Measurements from ENCODE around the gene PIGB.
"Not testable (repeated sequence)": the region's sequence is repeated elsewhere in the genome, so short reads cannot be mapped to it uniquely, and the experiment has no call there.

Gene PIGB

DNA sequence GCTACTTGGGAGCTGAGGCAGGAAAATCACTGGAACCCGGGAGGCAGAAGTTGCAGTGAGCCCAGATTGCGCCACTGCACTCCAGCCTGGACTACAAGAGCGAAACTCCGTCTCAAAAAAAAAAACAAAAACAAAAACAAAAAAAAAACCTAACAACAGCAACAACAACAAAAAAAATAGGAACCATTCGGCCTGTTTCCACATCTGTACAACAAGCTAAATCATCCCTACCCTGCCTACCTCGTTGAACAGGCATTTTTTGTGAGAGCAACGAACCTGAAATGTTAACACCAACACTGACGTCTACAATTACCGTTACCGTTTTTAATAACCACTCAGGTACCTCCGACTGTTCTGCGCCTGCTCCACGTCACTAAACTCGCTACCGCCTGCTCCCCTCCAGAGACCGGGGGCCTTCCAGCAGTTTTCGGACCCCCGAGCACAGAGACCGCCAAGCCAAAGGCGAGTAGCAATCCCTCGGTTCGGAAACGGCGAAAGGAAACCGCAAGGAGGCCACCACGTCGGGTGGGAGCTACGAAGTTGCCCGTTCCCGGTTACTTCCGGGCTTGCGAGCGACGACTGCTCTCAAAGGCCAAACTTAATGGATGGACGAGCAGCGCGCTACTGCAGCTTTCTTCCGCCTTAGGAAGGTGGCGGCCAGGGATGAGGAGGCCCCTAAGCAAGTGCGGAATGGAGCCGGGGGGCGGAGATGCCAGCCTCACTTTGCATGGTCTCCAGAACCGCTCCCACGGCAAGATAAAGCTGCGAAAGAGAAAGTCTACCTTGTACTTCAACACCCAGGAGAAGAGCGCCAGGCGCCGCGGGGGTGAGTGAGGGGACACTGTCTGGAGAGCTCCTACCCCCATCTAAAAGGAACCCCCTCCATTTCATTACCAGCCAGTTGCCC, at the start of gene PIGB, which contains the start of gene PIGBOS1:
Gene PIGB (plus strand): TSS at position 635 of the 907 bp plus-strand sequence. CDS start 29 bp downstream, at position 664.
Gene PIGBOS1 (minus strand): TSS at position 536 of the 907 bp plus-strand sequence. CDS start 1,331 bp downstream, outside the sequence.
- peak; percentile 91 for DNase-seq (ENCODE audit: low spot score)

- no peak for DNase-seq (ENCODE audit: low spot score)
Observed at GRCh38 chr15:55270291-55270690, 48.7 kb upstream of the PIGB start.

DNA sequence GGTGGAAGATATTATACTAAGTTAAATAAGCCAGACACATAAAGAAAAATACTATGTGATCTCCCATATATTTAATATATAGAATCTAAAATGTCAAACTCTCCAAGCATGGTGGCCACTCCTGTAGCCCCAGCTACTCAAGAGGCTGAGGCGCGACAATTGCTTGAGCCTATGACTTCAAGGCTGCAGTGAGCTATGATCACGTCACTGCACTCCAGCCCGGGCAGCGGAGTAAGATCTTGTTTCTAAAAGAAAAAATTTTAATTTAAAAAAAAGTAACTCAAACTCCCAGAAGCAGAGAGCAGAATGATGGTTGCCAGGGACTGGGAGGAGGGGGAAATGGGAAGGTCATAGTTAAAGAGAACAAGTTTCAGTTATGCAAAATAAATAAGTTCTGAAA, 42.7 kb upstream of the PIGB start:
- DNase-seq (ENCODE audit: low spot score): no peak

- no peak for DNase-seq (ENCODE audit: low spot score)
Observed at GRCh38 chr15:55277116-55277564, 41.9 kb upstream of the PIGB start.

DNA sequence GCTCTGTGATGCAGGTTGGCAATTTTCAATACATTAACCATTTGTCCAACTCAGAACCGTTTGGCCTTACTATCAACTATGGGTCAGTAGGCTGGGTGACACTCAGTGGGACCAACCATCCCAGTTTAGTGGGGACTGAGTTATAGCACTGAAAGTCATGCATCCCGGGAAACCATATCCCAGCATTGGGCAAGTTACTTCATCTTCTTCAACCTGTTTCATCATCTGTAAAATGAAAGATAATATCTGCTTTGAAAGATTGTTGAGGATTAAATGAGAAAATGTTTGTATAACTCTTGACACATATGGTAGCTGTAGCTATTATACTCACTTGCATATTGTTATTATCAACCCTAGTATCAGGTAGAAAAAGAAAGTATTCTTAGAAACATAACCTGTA, 41.3 kb upstream of the PIGB start:
- no peak for DNase-seq (ENCODE audit: low spot score)

DNA sequence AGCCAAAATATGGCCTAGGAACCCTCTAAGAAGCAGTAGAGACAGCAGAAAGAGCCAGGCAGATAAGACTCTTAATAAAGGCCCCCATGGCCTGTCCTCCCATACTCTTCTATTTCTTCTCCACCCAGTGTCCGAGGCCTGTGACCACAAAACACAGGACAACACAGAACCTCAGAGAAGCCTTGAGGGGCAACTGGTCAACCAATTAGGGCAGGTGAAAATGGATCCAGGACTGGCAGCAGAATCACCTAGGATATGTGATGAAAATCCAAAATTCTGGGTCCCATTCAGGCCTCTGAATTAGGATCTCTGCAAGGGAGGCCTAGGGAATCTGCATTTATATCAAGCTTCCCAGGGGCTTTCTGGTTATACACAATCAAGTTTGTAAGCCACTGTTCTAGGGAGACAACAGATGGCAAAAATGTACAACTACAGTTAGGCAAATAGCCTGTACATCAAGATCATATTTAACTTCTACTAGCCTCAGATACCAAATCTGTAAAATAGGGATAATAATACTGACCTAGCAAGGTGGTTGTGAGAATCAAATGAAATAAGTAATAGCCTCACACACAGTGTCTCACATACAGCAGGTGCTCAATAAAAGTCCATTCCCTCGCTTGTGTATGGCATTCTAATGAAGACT, 39.8 kb upstream of the PIGB start:
- DNase-seq (ENCODE audit: low spot score): no peak

- peak; percentile 58 for DNase-seq (ENCODE audit: low spot score)
Observed at GRCh38 chr15:55279746-55280351, 39.2 kb upstream of the PIGB start.

GRCh38 chr15:55280589-55280988, 38.4 kb upstream of the PIGB start:
- DNase-seq (ENCODE audit: low spot score): not testable (repeated sequence)

GRCh38 chr15:55281517-55282228, 37.3 kb upstream of the PIGB start:
- peak; percentile 12 for DNase-seq (ENCODE audit: low spot score)

GRCh38 chr15:55282284-55282833, 36.7 kb upstream of the PIGB start:
- DNase-seq (ENCODE audit: low spot score): peak; percentile 72

DNA sequence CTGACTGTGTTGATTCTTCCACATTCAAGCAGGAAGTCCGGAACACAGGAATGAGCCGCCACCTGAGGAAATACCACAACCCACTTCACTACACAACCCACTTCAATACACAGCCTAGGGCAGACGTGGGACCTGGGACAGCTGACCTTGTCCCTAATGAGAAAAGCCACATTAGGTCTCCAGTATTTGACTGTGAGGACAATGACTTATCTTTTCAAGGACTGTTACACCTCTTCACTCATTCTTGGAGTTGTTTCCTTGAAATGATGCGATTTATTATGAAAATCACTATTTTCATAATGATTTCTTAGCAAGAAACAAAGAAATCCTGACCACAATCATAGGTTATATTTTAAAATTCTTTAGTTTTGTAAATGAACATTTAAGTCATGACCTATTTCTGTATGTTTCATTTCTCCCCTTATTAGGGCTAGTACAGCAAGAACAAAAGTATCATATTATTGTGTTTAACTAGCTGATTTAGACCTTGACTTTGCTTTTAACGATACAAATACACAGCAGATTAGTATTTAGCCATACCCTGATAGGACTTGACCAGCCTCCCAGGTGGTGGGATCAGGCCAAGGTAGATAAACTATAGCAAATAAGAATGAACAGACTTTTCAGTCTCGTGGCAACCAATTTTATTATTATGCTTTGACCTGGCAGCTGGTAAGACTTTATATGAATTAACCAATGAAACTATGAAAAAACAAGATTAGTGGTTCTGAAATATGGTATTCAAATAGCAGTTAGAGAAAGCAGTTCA, 35.5 kb upstream of the PIGB start:
- no peak for DNase-seq (ENCODE audit: low spot score)

DNA sequence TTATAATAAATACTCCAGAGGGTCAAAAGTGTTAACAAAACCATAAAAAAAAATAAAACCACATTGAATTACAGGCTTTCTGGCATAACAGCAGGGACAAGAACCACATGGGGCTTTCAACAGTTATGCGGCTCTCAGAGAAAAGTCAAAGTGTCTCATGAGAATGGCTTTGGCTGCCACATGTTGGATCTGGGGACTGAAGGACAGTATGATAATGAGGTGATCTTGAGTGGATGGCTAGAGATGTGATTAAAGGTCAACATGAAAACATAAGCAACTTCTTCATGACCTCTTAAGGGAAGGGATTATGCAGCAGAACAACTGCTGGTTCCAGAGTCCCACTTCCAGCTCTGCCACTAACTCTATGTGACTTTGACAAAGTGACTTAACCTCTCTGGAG, 34.6 kb upstream of the PIGB start:
- DNase-seq (ENCODE audit: low spot score): no peak

DNA sequence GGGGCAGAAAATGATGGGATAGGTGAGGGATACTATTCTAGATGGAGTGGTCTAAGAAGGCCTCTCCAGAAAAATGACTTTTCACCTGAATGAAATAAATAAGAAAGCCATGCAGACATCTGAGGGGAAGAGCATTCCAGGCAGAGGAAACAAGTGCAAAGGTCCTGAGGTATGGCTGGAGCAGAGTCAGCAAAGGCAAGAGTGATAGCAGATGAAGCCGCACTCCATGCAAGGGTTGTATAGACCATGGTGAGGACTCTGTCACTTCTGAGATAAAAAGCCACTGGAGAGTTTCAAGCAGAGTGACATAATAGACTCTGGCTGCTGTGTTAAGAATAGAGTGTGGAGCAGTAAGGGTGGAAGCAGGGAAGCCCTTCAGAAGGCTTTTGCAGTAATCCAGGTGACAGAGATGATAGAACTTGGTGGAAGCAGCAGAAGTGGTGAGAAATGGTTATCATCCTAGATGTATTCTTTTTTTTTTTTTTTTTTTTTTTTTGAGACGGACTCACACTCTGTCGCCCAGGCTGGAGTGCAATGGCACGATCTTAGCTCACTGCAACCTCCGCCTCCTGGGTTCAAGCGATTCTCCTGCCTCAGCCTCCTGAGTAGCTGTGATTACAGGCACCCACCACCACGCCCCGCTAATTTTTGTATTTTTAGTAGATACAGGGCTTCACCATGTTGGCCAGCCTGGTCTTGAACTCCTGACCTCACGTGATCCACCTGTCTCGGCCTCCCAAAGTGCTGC, 32.4 kb upstream of the PIGB start:
- not testable (repeated sequence) for DNase-seq (ENCODE audit: low spot score)

- no peak for DNase-seq (ENCODE audit: low spot score)
Observed at GRCh38 chr15:55288006-55288717, 30.9 kb upstream of the PIGB start.

- DNase-seq (ENCODE audit: low spot score): peak; percentile 63
Observed at GRCh38 chr15:55289011-55289745, 29.8 kb upstream of the PIGB start.

DNA sequence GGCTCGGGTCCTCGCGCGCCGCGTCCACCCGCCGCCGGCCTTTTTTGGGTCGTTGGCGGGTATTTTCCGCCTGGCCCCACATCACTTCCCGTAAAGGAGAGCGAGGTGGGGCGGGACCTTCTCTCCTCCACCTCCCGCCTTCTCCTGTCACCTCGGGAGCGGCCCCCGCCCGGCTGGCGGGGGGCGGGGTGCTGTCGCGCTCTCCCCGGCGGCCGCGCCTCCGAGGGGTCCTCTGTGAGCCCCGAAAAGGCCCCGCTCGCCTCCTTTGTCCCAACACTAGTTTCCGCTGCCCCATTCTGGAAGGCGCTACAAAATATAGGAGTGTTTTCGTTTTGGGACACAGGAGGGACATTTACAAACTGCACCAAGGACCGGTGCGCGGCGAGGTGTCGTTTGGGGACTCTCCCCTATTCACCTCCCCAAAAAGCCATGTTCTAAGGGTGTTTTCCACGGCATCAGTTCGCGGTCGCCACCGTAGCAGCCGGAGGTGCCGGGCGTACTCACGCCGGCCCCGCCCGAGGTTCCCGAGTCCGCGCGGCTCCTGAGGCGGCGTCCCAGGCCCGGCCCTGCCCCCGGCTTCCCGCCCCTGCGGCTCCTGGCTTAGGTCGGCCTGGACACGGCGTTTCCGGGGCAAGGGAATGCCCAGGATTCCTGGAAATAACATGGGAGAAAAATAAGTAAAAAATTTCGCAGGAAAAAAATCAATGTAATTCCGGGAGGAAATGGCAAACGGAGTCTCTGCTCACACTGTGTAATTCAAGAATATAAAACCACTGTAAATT, 29.1 kb upstream of the PIGB start, which contains the start of gene RAB27A:
Gene RAB27A (minus strand): TSS at position 68 of the 782 bp plus-strand sequence. CDS start 54,879 bp downstream, outside the sequence.
- DNase-seq (ENCODE audit: low spot score): peak; percentile 90

- peak; percentile 89 for DNase-seq (ENCODE audit: low spot score)
Observed at GRCh38 chr15:55290528-55291057, 28.4 kb upstream of the PIGB start.
